Upper lobe of left lung (tissue), 4 donors: ENCODE measurements around the gene BBIP1.

Experiments used
- CTCF ChIP-seq, 6 experiments: fragments of 450-650 bp in 4 of 6; fragments of 200-600 bp in 2 of 6; sonication (generic) in 2 of 6; IDR thresholded peaks; one replicate each; pipeline ENCODE4 v1.5.1; 2016 to 2019; ENCODE audit warnings: antibody characterized with exemption in 6 of 6
- POLR2AphosphoS5 ChIP-seq, 2 donors: sonication (generic); formaldehyde crosslinking; IDR thresholded peaks; one replicate each; pipeline ENCODE4 v1.5.1; 2017; ENCODE audit warnings: antibody characterized with exemption in 2 of 2

GRCh38 chr10:110966146-110966545 is 47.2 kb upstream of the BBIP1 start:
- TF ChIP-seq POLR2AphosphoS5 (IDR thresholded peaks at IDR 0.05), result no peak
- no peak for TF ChIP-seq CTCF (IDR thresholded peaks at IDR 0.05)
